ENCODE results near the gene PPP1R9B.

The PPP1R9B gene

DNA sequence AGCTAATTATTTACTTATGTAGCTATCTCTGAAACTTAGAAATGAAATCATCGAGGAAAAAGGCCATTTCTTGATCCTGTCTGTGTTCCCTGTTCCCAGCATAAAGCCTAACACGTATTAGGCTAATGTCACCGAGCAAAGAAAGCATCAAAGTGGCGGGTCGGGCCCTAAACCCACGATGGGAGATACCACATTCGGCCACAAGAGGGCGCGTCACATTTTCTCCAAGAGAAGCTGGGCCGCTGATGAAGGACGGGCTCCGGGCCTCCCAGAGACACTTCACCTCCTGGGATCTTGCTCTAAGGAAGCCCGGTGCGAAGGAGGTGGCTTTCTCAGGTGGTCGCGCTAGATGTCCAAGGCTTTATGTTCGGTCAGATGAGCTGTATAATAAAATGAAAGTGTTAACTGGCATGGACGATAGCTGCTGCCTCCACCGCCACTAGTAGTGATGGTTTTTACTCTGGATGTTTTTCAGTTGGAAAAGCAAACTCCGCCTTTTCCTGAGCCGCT is 56.2 kb downstream of the PPP1R9B start:
- Histone ChIP-seq H3K4me3 (peak overlapping the region; percentile 97), H3K27ac (peak overlapping the region; percentile 85 to 97)
- TF ChIP-seq, protein P1, sequence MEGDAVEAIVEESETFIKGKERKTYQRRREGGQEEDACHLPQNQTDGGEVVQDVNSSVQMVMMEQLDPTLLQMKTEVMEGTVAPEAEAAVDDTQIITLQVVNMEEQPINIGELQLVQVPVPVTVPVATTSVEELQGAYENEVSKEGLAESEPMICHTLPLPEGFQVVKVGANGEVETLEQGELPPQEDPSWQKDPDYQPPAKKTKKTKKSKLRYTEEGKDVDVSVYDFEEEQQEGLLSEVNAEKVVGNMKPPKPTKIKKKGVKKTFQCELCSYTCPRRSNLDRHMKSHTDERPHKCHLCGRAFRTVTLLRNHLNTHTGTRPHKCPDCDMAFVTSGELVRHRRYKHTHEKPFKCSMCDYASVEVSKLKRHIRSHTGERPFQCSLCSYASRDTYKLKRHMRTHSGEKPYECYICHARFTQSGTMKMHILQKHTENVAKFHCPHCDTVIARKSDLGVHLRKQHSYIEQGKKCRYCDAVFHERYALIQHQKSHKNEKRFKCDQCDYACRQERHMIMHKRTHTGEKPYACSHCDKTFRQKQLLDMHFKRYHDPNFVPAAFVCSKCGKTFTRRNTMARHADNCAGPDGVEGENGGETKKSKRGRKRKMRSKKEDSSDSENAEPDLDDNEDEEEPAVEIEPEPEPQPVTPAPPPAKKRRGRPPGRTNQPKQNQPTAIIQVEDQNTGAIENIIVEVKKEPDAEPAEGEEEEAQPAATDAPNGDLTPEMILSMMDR (IDR thresholded peaks at IDR 0.05): peak; percentile 93
- DNase-seq (ENCODE audit: low spot score): peak; percentile 94

DNA sequence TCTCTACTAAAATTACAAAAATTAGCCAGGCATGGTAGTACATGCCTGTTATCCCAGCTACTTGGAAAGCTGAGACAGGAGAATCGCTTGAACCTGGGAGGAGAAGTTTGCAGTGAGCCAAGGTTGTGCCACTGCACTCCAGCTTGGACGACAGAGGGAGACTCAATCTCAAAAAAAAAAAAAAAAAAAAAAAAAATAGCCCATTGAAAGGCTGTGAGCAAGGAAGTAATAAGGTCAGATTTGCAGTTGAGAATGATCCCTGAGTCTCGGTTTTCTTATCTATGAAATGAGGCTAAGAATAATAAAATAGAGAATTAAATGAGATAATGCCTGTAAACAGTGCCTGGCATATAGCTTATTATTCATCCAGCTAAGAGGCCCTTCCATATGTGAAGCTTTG is 56.7 kb downstream of the PPP1R9B start:
- TF ChIP-seq, protein P1 (IDR thresholded peaks at IDR 0.05): no peak
- H3K27ac ChIP-seq: peak overlapping the region; percentile 85 to 97

DNA sequence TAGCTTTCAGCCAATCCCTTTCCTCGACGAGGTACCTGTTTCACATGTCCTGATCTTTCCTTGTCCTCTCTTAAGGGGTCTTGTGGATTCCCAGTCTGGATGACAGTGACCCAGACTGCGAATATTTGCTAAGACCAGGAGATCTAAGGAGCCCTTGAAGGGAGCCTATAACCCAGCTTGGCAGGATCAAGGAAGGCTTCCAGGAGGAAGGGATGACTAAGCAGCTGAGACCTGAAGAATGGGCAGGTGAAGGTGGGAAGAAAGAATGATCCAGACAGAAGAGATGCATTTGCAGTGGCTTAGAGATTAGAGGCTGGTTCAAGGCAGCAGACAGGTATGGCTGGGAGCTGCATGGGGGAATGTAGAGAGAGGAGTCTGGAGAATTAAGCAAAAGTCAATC is 57.2 kb downstream of the PPP1R9B start:
- H3K4me3 ChIP-seq: no peak overlapping the region

More for the DNA sequence above, 56.7 kb downstream of the PPP1R9B start:
- DNase-seq (ENCODE audit: low spot score): no peak
- H3K4me3 ChIP-seq: no peak overlapping the region

DNA sequence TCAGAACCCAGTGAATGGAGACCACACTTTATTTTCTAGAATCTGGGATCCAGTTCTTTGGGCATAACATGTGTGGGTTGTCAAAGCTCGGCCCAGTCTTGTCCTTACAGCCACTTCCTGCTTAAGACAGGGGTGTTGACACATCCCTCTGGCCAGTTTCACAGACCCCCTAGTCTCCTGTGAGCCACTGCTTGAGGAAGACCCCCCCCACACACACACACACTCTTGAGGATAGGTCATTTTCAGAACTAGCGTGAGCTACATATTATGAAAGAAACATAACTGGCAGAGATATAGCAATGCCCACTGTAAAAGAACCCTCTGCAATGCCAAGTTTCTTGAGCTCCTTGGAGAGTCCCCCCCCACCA is 58.6 kb downstream of the PPP1R9B start:
- Histone ChIP-seq H3K4me3 (no peak overlapping the region), H3K27ac (peak overlapping the region in 1 of 2 donors; percentile 17)
- TF ChIP-seq, protein P1 (IDR thresholded peaks at IDR 0.05): no peak
- no peak for DNase-seq (ENCODE audit: low spot score)

More for the DNA sequence above, 57.2 kb downstream of the PPP1R9B start:
- H3K27ac ChIP-seq: no peak overlapping the region
- TF ChIP-seq, protein P1 (IDR thresholded peaks at IDR 0.05): no peak
- DNase-seq (ENCODE audit: low spot score): no peak

DNA sequence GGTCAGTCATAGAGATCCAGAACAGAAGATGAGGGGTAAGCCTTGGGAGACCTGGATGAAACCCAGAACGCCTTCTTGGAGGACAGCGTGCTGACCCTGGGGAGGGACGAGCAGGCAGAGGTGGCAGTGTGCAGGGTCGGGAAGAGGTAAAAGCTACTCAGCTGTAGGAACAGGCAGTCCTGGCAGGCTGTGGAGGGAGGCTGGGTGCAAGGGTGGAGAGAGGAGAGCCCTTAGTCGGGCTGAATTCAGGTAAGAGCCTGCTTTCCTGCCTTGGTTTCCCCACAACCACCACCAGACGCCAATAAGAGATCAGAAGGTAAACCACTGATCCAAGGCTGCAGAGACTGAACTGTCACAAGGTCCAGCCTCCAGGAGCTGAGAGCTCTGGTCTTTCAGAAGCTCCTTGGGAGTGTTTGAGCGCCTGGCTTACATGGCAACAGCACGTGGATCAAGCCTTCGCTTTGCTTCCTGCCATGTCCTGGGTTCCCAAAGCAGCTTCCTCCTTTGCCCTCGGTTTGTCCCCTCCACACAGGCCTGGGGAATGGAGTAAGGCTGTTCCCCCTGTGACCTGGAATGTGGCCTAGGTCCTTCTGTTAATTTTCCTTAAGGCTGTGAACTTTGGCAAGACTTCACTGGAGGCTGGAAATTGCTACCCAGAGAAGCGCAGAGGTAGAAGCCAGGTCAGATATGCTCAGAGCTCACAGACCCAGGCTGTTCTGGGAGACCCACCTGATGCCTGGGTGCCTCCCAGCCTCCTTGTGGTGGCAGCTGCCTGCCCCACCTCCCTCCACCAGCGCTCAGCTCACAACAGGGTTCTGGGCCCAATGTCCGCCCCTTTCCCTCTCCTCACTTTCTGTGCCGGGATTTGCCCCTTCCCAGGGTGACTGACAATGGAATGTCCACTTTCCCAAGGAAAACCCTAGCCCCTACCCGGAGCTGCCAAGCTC is 59.2 kb downstream of the PPP1R9B start:
- TF ChIP-seq, protein P1 (IDR thresholded peaks at IDR 0.05): no peak

DNA sequence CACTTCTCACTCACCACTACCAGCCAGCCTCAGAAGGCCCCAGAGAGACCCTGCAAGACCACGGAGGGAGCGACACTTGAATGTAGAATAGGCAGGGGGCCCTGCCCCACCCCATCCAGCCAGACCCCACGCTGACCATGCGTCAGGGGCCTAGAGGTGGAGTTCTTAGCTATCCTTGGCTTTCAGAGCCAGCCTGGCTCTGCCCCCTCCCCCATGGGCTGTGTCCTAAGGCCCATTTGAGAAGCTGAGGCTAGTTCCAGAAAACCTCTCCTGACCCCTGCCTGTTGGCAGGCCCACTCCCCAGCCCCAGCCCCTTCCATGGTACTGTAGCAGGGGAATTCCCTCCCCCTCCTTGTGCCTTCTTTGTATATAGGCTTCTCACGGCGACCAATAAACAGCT is 60.4 kb downstream of the PPP1R9B start:
- DNase-seq (ENCODE audit: low spot score): no peak
- peak overlapping the region in 1 of 2 donors; percentile 25 for H3K27ac ChIP-seq
- no peak overlapping the region for H3K4me3 ChIP-seq
- TF ChIP-seq, protein P1 (IDR thresholded peaks at IDR 0.05): no peak

More for the DNA sequence above, 59.2 kb downstream of the PPP1R9B start:
- Histone ChIP-seq H3K27ac (peak overlapping the region; percentile 10 to 17), H3K4me3 (no peak overlapping the region)
- no peak for DNase-seq (ENCODE audit: low spot score)
